MV-4-11 (cell line): ENCODE measurements around the gene TEAD1.
A peak's percentile ranks its signal among the peaks of the same experiment; 100 is the strongest.

ENCODE experiments used
- DNase-seq: peaks from one replicate; lab custom pipeline; 2025; lab: John Stamatoyannopoulos, UW

TEAD1 gene

DNA sequence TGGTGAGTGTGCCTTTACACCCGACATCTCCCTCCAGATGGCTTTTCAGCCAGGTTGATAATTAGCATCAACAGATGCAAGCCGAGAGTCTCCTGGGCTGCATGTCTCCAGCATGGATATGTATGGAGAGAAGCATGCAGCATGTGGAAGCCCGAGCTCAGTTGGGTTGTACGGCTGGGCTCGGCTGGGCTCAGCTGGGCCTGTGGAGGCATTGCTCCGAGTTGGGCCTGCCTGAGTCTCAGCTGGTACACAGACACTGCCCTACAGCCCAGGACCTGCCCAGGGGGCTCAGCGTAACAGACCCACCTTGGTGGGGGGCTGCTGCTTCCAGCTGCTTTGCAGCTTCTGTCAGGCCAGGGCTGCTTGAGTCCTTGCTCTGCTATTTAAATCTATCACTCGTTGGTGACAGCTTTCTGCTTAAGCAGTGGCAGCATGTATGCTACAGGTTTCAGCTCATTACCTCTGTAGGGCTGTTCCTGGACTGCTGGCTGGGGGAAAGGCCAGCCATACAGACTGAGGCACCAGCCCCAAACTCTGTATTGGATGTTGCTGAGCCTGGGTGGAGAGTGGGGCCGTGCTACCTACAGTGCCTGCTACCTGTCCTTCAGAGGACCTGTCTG lies 115.5 kb downstream of the TEAD1 start:
- DNase-seq, result no peak

DNA sequence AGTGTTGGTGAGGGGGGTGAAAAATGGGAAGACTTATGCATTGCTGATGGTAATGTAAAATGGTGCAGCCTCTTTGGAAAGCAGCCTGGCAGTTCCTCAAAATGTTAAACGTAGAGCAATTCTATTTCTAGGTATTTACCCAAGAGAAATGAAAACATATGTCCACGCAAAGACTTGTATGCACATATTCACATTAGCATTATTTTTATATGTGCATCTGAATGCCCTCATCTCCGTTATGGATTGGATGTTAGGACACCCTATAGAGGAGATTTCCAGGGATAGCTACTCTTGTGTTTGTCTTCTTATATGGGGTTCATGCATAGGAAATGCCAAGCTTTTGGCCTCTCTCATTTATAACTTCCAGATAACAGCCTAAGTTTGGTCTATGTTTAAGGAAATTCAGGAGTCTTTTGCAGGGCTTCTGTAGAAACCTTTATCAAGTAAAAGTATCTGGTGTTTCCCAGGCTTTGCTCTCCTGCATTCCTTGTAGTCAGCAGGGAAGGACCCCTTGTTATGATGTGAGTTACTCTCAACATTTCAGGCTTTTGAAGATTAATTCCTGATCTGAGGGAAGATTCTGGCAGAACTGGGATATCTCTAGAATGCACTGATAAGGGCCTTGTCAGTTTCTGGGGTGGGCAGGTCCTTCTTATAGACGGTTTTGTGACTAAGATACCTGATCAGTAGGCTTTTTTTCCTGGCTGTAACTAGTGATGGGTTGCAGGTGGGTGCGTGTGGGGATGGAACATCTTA lies 116.8 kb downstream of the TEAD1 start:
- no peak for DNase-seq

DNA sequence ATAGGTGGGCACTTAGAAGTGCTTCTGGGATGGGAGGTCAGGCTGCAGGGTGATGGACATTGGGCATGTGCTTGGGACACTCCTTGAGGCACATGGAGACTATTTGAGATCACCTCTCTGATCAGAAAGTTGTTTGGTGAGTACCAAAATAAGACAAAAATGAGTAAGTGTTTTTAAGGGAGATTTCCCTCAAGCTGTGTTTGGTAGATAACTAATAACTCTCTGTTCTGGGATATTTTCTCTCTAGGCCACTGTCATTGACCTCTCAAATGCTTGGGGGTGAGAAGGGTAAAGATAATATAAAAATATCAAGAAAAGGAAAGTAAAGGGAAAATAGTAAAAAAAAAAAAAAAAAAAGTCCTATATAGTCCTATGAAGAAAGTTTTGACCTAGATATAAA lies 117.8 kb downstream of the TEAD1 start:
- no peak for DNase-seq

DNA sequence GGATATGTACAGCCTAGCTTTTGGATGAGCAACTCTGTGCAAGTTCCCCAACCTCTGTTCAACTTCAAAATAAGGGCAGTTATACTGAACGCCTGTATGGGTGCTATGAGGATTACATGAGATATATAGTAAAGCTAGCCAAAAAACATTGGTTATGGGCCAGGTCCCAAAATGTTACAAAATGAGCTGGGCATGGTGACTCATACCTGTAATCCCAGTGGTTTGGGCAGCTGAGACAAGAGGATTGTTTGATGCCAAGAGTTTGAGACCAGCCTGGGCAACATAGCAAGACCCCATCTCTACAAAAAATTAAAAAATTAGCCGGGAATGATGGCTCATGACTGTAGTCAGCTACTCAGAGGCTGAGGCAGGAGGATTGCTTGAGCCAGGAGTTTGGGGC lies 118.4 kb downstream of the TEAD1 start:
- no peak for DNase-seq

DNA sequence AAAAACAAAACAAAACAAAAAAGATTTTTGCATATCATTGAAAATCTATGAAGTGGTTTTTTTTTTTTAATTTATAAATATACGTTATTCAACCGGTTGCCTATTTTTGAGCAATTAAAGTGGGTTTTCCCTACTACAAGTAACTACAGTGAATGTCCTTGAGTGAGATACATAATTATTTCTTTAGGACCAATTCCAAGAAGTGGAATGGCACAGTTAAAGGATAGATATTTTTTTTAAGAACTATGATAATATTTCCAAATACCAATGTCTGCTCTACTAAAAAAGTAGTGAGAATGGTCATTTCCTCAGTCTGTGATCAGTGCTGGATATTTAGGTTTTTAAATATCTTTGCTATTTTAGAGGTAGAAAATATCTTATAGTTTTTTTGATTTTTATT lies 118.8 kb downstream of the TEAD1 start:
- DNase-seq, result no peak

DNA sequence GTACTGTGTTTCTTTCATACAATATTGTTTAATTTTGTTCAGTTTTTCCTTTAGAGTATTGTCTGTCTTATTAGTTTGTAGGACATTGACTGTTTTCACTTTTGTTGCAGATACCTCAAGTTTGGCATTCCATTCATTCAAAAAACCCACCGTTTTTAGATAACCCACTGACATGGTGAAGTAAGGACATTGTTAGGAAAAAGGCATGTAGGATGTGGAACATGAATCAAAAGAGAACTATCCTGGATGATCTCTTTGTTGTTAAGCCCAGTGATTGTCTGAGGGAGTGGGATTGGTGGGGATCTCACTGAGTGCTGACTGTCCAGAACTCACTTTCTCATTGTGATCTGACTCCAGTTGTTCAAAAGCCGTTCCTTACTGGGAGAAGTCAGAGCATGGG lies 119.3 kb downstream of the TEAD1 start:
- no peak for DNase-seq

DNA sequence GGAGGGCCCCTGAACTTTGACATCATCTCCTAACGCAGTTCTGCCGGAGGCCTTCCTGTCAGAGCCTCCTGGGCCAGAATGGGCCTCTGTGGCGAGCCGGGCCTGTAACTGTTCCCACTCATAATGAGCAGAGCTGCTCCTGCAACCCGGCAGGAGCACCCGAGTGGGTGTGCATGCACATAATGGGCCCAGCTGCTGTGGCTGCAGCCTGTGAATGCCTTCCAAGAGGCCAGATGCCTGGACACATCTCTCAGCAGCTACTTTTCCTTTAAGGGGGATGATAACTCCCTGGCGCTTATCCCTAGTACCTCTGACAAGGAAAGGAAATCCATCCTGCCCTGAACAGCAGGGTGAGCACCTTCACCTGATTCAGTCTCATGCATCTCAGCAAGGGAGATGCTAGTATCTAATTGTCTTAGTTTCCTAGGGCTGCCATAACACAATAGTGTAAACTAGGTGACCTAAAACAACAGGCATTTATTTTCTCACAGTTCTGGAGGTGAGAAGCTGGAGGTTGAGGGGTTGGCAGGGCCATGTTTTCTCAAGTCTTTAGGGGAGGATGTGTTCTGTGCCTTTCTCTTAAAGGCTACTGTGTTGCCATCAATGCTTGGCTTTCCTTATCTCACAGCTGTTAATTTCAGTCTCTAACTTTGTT lies 120.5 kb downstream of the TEAD1 start:
- DNase-seq, result no peak

DNA sequence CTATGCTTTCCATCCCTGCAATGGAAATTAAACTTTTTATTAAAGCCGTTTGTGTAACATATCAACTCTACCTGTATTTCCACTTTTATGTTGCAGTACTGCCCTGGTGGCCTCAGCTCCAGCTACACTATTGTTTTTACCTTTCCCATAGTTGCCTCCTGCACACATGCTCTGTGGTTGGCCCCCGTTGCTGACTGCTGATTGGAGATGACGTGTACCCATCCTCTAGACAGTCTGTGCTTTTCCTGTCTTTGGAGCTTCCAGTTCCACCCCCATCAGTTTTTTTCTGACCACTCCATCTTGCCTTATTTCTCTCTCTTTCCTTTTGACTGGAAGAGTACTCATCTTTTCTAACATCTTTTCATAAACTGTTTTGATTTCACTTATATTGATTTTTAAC lies 123.8 kb downstream of the TEAD1 start:
- no peak for DNase-seq

DNA sequence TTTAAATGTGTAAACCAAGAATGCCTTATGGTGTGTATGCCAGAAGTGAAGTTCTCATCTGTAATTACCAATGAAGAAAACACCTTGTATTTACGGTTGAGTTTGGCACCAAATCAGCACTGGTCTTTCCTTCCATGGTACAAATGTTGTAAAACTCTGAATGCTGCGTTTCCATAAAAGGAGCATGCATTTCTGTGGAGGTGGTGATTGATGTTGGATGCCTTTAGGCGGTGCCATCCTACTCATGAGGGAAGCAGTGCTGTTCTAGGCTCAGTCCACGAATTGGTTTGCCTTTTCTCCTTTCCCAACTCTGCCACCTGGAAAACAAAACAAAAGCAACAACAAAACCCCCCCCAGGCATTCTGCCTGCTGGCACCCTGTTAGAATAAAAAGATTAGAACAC lies 124.4 kb downstream of the TEAD1 start:
- DNase-seq, result no peak

DNA sequence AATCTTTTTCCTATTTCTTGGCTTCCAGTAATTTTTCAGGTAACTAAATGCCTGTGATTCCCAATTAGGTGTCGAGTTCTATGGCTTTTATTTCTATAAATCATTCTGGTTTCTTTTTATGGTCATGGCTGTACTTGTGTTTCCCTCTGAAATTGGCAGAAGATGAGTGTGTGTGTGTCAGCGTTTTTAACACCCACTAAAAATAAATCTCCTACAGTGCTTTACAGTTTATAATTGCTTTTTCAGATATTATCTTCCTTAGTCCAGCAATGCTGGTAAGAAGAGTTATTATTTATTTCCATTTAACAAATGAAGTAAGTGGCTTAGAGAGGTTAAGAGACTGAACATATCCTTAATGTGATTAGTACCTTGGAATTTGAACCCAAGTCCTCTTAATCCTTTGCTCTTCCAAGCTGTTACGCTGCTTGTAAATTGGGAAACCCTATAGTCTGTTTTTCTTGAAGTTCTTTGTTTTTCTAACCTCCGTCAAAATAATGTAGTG lies 125.2 kb downstream of the TEAD1 start:
- no peak for DNase-seq

DNA sequence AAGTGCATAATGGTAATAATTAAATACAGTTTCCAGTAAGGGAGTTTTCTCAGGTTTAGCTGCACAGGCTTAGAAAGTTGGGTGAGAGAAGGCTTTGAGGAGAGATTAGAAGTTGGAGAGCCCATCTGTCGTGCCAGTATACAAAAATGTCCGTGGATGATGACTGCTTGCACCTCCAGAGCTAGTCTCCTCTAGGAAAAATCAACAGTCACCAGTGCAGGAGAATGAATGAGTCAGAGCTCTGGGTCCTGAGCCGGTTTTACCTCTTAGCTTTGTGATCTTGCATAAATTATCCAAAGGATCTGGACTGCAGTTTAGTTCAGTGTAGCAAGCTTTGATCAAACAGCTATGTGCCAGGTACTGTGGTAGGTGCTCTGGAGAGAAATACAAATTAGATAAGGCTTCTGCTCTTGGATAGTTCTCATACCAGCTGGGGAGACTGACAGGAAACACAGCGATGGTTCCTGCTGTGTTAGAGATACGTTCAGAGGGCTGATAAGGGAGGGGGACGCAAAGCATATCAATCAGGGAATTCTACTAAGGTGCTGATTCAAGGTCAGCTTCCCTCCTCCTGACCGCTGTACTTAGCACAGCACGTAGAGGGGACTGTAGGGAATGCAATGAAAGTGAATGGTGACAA lies 125.9 kb downstream of the TEAD1 start:
- no peak for DNase-seq

DNA sequence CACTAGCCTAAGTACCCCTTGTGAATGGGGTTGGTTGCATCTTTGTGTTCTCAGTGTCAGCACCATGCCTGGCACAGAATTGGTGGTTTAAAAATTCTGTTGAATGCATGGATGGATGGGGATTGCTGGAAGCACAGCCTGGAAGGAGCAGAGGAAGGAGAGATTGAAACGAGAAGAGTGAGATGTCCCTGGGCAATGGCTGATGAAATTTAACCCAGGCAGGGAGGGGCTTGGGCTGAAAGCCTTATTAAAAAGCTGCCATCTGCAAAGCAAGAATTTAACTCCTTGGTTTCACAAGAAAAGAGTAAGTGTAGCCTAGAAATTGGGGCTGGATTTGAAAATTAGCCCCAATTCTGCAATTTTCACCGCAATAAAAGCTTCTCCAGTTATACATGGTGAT lies 126.7 kb downstream of the TEAD1 start:
- no peak for DNase-seq

DNA sequence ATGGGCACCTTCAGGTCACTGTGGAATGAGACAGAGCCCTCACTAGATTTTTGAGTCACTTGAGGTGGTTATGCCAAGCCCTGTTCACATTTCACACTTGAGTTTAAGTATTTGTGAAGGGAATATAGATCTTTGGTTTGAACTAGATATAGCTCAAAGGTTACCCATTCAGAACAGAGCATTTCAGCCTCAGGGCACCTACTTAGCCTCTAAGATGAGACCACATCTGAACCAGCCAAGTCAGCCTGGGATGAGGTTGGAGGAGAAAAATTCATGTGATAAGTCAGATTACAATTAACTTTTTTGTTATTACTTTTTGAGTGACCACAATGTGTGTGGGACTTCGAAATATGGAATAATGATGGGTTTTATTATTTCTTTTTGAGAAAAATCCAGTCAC lies 127.8 kb downstream of the TEAD1 start:
- no peak for DNase-seq

DNA sequence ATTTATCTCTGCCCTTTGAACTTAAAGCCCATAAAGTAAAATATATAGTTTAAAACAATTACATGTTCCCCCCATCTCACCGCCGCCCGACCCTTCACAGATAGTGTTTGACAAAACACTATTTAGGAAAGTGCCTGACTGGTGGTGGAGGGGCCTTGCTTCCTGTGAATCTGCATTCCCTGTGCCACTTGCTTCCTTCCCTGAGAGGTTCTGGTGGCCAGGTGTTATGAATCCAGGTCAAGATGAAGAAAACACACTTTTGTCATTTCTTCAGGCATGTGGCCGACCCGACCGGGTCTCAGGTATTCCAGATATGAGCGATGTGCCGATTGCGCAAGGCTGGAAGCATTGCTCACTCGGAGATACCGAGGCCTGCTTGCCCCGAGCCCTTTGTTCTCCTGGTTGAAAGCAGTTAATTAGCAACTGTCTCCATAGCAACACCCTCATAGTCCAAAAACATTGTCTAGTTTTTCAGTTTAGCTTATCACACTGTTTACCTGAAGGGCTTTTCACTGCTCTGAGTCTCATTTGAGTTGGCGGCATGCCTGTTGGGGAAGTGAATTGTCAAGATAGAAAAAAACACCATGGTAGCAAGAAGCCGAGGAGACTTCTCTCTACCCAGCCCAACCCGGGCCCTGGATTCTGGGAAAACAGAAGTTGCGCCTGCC lies 128.3 kb downstream of the TEAD1 start:
- no peak for DNase-seq

DNA sequence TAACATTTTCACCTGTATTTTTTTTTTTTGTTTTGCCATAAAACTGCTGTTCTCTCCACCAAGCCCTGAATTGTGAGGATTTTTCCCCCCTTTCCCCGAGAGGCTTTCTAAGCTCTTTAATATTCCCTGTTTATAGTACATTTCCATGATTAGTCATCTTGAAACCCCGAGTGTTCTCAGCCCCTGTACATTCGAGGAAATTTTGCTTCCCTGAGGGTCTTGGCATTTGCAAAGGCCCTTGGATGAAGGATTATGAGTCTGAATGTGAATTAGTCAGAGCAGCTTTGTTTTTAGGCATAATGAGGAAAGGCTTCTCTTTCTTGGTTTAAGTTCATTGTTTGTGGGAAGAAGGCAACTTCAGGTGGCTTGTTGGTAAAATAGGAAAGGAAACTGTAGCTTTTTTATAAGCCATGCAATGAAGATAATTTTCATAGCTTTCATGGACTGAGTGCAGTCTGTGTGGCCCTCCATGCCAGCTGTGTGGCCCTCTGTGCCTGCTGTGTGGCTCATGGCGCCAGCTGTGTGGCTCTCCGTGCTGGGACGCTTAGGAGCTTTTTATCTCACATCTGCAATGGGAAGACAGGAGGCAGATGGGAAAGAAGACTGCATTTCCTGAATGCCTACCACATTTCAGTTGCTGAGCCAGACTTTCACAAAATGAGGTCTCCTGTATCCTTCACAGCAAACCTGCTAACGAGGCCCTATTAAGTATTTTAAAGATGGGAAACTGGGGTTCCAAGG lies 129.0 kb downstream of the TEAD1 start:
- no peak for DNase-seq

DNA sequence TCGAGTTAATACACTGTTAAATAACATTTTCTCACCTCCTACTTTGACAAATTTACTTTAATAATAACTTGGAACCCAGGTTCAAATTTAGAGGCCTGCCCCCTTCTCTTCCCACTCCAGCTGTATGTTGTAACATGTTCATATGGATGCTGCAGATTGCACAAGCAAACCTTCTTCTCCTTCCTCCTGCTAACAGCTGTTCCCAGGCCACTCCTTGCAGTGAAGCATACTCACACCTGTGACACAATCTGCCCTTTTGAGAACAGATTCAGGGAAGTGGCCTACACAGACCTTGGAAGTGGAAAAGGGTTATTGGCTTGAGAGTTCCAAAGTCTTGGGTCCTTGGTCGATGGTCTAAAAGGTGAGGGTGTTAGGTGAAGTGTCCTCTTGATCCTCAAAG lies 131.9 kb downstream of the TEAD1 start:
- no peak for DNase-seq

DNA sequence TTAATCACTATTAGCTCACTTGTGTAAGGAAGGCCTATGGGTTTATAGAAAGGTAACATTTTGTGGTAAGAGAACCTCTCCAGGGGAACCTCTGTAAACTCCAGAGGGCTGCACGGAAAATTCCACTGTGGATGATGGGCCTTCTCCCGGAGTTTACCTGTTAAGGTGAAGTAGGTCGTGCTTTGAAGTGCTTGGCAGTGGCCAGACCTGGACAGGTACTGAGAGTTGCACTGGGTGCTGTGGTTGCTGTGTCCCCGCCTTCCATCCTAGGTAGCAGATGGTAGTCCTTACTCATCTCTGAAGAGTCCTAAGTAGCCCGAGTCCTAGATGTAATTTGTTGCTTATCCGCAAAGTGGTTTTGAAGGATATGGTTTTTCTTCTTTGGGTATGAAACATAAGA lies 133.4 kb downstream of the TEAD1 start:
- no peak for DNase-seq

DNA sequence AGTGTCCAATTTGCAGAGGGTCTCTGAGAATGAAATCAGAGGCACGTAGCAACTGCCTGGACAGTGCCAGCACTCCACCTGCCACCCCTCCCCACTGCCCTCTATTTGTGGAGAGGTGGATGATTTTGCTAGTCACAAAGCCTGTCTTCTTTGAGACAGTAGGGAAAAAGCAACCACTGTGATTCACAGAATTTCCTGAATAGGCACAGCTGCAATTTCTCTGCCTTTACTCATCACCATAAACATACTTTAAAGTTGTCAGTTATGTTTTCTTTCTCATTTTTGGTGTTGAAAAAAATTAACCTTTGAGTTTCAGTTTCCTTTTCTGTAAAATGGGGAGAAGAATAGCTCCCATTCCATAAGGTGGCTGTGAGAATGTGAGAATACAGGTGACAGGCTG lies 134.3 kb downstream of the TEAD1 start:
- no peak for DNase-seq

DNA sequence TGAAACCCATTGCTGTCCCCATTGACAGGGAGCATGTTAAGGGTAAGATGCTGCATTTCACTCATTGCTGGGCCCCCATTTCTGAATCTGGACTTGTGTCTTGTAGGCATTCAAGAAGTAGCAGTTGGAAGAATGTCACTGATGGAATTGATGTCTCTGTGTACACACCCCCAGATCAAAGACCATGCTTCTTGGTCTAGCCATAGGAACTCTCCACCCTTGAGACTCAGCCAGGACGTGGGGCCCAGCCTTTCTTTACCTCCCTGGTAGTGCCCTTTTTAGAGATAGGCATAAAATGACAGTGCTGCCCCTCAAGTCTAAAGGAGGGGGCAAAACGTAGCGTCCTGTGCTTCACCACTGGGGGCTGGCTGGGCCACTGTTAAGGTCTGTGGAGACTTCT lies 135.1 kb downstream of the TEAD1 start:
- DNase-seq, result no peak

DNA sequence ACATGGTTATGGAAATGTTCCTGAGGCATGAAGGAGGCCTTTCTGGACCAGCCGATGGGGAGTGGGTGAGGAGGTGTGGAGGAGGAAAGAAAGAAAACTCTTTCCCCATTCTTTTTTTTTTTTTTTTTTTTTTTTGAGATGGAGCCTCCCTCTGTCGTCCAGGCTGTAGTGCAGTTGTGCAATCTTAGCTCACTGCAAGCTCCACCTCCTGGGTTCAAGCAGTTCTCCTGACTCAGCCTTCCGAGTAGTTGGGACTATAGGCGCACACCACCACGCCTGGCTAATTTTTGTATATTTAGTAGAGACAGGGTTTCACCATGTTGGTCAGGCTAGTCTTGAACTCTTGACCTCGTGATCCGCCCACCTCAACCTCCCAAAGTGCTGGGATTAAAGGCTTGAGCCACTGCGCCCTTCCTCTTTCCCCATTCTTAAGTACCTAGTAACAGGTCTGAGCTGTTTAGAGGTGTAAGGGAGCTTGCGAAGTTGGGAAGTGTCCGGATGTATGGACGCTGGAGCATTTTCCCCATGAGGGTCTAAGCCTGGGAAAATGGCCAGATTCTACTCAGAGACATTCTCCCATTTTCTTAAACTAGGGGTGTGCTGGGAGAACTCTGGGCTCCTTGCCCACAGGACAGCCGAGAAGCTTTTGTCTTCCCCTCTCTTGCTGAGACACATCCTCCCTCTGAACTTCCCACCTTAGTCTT lies 135.8 kb downstream of the TEAD1 start:
- DNase-seq, result peak; percentile 63

DNA sequence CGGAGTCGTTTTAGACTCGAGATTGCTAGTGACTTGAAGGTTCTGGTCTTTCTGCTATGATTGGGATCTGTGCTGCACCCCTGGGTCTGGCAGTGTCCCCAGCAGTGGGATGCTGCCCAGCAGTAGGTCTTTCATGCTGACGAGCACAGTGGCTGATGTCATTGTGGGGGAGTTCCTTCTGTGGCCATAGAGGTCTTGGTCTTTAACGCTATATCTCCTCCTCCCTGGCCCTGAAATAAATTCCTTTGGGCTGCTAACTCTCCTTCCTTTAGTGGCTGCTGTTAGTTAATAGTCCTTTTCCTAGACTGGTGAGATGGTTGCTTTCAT lies 136.3 kb downstream of the TEAD1 start:
- DNase-seq, result no peak
